Endothelial cell of umbilical vein (primary cell): ENCODE measurements around the gene CPTP. TPM values are rescaled to one million over a fixed set of nuclear protein-coding genes. Genes with fewer than 3 reads are reported as not detected.

Experiments
- BruUV-seq: library from RNA; stranded (reverse); fragments of 400-500 nt; replicated peaks from 2 replicates; lab custom pipeline; 2021; lab: Mats Ljungman, UMichigan
- CTCF ChIA-PET: fragments of 300-600, 350-600 bp; sonication (Branson Sonifier 250); formaldehyde crosslinking; loops from one replicate; lab custom pipeline; 2021; ENCODE audit warnings: antibody characterized with exemption, inconsistent platforms; lab: Charles Lee
- POLR2A ChIA-PET: fragments of 300-600, 350-600 bp; sonication (Branson Sonifier 250); formaldehyde crosslinking; loops from one replicate; lab custom pipeline; 2021; ENCODE audit warnings: antibody characterized with exemption, inconsistent platforms; lab: Charles Lee
- DNase-seq: peaks from one replicate; pipeline ENCODE4 v3.0.0-alpha.2; 2011; ENCODE audit warnings: low read depth, low spot score
- FAIRE-seq: peaks from 2 replicates; lab custom pipeline; 2011; peaks lifted over from hg19 to GRCh38; lab: Jason Lieb, UNC
- H2AFZ ChIP-seq: 2 replicates; pipeline ENCODE4 v1.6.0; 2012; ENCODE audit warnings: low read depth, low read length, control low read depth, inconsistent platforms
- H3K27ac ChIP-seq: 2 replicates; pipeline ENCODE4 v1.5.1; 2011; ENCODE audit warnings: low read depth, mild to moderate bottlenecking, control low read depth, low read length, moderate library complexity; ENCODE audit not compliant: insufficient read depth
- H3K27me3 ChIP-seq, 2 experiments: 2 replicates each; pipeline versions ENCODE4 v1.6.0 to v1.6.1; 2011; ENCODE audit warnings: low read length in 2 of 2, mixed read lengths in 1 of 2; ENCODE audit not compliant: control insufficient read depth in 2 of 2, insufficient read depth in 2 of 2
- H3K36me3 ChIP-seq, 2 experiments: 2 replicates in 1 of 2; 3 replicates in 1 of 2; pipeline ENCODE4 v1.5.1; 2011; ENCODE audit warnings: low read length in 2 of 2, mild to moderate bottlenecking in 1 of 2, moderate library complexity in 1 of 2; ENCODE audit not compliant: control insufficient read depth in 2 of 2, insufficient read depth in 2 of 2; ENCODE audit errors: extremely low read depth in 1 of 2
- H3K4me1 ChIP-seq: 3 replicates; pipeline ENCODE4 v1.5.1; 2011; ENCODE audit warnings: mild to moderate bottlenecking, low read length; ENCODE audit not compliant: control insufficient read depth, insufficient read depth; ENCODE audit errors: extremely low read depth
- H3K4me2 ChIP-seq: 2 replicates; pipeline ENCODE4 v1.6.1; 2011; ENCODE audit warnings: low read length, control low read depth, mixed read lengths; ENCODE audit not compliant: insufficient read depth
- H3K4me3 ChIP-seq, 3 experiments: fragments of 200-600 bp in 1 of 3; sonication (generic), shearing (Covaris generic) in 1 of 3; replicated peaks in 1 of 3; 2 replicates each; pipeline ENCODE4 v1.5.1; 2011 to 2016; ENCODE audit warnings: control low read depth in 3 of 3, low read length in 3 of 3, mild to moderate bottlenecking in 2 of 3, inconsistent platforms in 1 of 3, low read depth in 1 of 3, moderate library complexity in 1 of 3; ENCODE audit not compliant: insufficient read depth in 1 of 3
- H3K79me2 ChIP-seq: 2 replicates; pipeline ENCODE4 v1.6.0; 2012; ENCODE audit warnings: low read length, inconsistent platforms; ENCODE audit not compliant: control insufficient read depth, insufficient read depth
- H3K9ac ChIP-seq: replicated peaks from 2 replicates; pipeline ENCODE3; 2011; ENCODE audit warnings: low read length, control low read depth; ENCODE audit not compliant: insufficient read depth; ENCODE audit errors: extremely low read depth
- H3K9me1 ChIP-seq: replicated peaks from 3 replicates; pipeline ENCODE4 v1.6.0; 2011; ENCODE audit warnings: mild to moderate bottlenecking, low read length; ENCODE audit not compliant: control insufficient read depth, insufficient read depth; ENCODE audit errors: extremely low read depth
- H3K9me3 ChIP-seq: replicated peaks from 2 replicates; pipeline ENCODE4 v1.5.1; 2012; ENCODE audit warnings: low read length, inconsistent platforms; ENCODE audit not compliant: control insufficient read depth, insufficient read depth
- H4K20me1 ChIP-seq: replicated peaks from 2 replicates; pipeline ENCODE3; 2011; ENCODE audit warnings: mild to moderate bottlenecking, low read length; ENCODE audit not compliant: control insufficient read depth, insufficient read depth; ENCODE audit errors: extremely low read depth
- EZH2 ChIP-seq: IDR thresholded peaks from 2 replicates; pipeline ENCODE4 v1.6.1; 2012; ENCODE audit warnings: borderline replicate concordance, low read depth, mild to moderate bottlenecking, moderate library complexity, low read length, inconsistent platforms; ENCODE audit not compliant: severe bottlenecking
- FOS ChIP-seq: IDR thresholded peaks from 2 replicates; pipeline ENCODE4 v1.6.1; 2011; ENCODE audit warnings: mild to moderate bottlenecking, low read length, moderate library complexity, borderline replicate concordance; ENCODE audit not compliant: insufficient read depth
- GATA2 ChIP-seq: IDR thresholded peaks from 2 replicates; pipeline ENCODE4 v1.7.0; 2011; ENCODE audit warnings: low read depth, mild to moderate bottlenecking, moderate library complexity, mixed read lengths, low read length; ENCODE audit not compliant: insufficient read length, insufficient read depth
- JUN ChIP-seq: IDR thresholded peaks from 2 replicates; pipeline ENCODE4 v1.6.1; 2011; ENCODE audit warnings: borderline replicate concordance, low read depth; ENCODE audit not compliant: insufficient read length, insufficient read depth
- MYC ChIP-seq: IDR thresholded peaks from one replicate; pipeline ENCODE4 v1.6.1; 2011; ENCODE audit warnings: mild to moderate bottlenecking, low read depth, low read length
- POLR2A ChIP-seq: IDR thresholded peaks from 2 replicates; pipeline ENCODE4 v1.6.1; 2012; ENCODE audit warnings: low read depth, mild to moderate bottlenecking, control low read depth, low read length
- POLR2AphosphoS5 ChIP-seq: IDR thresholded peaks from 2 replicates; pipeline ENCODE4 v1.6.1; 2012; ENCODE audit warnings: low read depth, mild to moderate bottlenecking, control low read depth, low read length, moderate library complexity; ENCODE audit not compliant: insufficient read depth
- dilution Hi-C: fragments of 300-500 bp; cut with MboI; formaldehyde crosslinking; loops from one replicate; pipeline ENCODE4 v1.15.0; 2019; ENCODE audit warnings: low sequenced_read_pairs; ENCODE audit not compliant: extremely low pct_ligation_motif_present
- intact Hi-C: fragments of 100-400 bp; cut with micrococcal nuclease; formaldehyde crosslinking; loops from one replicate; pipeline ENCODE4 v1.10.0; 2022
- polyA plus RNA-seq, 4 experiments: library from polyadenylated mRNA; depleted of rRNA in 3 of 4; stranded (reverse) in 3 of 4; unstranded in 1 of 4; fragments of >200 nt; gene quantifications; 2 replicates each; pipeline versions ENCODE4 v1.2.1 to v1.2.3, GENCODE V29; 2011 to 2012; ENCODE audit warnings: missing spikeins in 1 of 4
- total RNA-seq: library from RNA; stranded (reverse); gene quantifications from 2 replicates; pipeline ENCODE4 v1.2.3, GENCODE V29; 2021
- TF ChIP-seq, protein P1 (sequence below), 2 donors: IDR thresholded peaks; 1 replicate in 1 of 2; 2 replicates in 1 of 2; pipeline ENCODE4 v1.5.1; 2011; ENCODE audit warnings: low read length in 2 of 2, mild to moderate bottlenecking in 2 of 2, moderate library complexity in 2 of 2, control low read depth in 1 of 2, inconsistent platforms in 1 of 2, low read depth in 1 of 2; ENCODE audit not compliant: insufficient read depth in 1 of 2; ENCODE audit errors: extremely low read depth in 1 of 2
- TF ChIP-seq, protein P2 (sequence below): IDR thresholded peaks from 2 replicates; pipeline ENCODE4 v1.6.1; 2011; ENCODE audit not compliant: insufficient read depth, insufficient read length

CPTP gene
- total and polyA plus RNA-seq, 2 donors (not counting 3 experiments of a cell fraction or from before 2014, with no cell fraction given): 20.9 to 29.5 TPM

DNA sequence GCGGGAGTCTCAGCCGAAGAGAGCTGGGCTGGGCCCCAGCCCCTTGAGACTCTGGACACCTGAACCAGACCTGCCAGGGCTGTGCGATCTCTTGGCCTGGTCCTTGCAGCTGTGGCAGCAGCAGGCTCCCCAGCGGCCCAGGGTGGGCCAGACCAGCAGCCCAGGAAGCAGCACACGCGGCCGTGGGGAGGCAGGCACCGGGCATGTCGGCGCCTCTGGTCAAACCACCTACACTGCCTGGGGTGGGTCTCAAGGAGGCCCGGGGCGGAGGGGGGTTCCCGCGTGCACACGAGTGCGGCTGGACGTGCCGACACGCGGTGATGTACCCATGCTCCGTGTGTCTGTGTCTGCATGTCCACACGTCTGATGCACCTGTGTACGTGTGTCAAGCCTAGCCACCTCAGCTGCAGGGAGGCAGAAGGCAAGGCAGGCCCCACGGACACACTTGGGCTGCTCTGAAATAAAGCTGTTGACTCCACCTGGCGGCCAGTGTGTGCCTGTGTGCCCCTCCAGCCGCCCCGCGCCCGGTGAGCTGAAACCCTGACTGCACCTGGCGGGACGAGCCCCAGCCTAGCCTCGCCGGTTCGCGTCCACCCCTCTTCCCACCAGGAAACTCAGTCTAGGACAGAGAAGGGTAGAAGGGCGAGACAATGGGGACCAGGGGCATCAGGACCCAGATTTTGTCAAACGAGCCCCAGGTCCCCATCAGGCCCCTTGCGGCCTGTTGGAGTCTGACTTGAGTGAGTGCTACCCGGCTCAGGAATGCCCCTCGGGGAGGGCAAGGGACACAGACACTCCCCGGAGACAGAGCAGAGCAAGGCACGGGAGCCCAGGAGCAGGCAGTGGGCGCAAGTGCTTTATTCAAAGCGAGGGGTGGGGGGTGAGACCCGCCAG, 32.8 kb upstream of the CPTP start:
- CTCF ChIA-PET: interaction anchor here (0.6 to 5.5 kb wide), 38 partner anchors 10 to 325 kb away, joined by 3 to 286 read pairs (median 4); partner anchors contain the start of genes B3GALT6, C1orf159, ISG15 and PERM1
- Histone ChIP-seq H3K9ac (no peak overlapping the region), H3K36me3 (no peaks in the 10 kb centered on the region), H3K9me3 (no peaks in the 10 kb centered on the region), H3K27ac (no peak overlapping the region), H4K20me1 (no peaks in the 10 kb centered on the region), H3K79me2 (no peaks in the 10 kb centered on the region), H3K27me3 (no peaks in the 10 kb centered on the region), H2AFZ (no peak overlapping the region), H3K4me1 (no peaks in the 10 kb centered on the region), H3K9me1 (no peaks in the 10 kb centered on the region), H3K4me3 (no peak overlapping the region), H3K4me2 (no peak overlapping the region)
- DNase-seq: peak; percentile 50
- intact Hi-C loops: no loop called here
- peak; percentile 33 for FAIRE-seq
- POLR2A ChIA-PET: interaction anchor here (1.0 kb wide), 1 partner anchor 169 kb away, joined by 4 read pairs; no protein-coding TSS in a partner anchor
- BruUV-seq: no TSS peak
- dilution Hi-C loops: no loop called here
- TF ChIP-seq MYC: no peak
- TF ChIP-seq, protein P1, sequence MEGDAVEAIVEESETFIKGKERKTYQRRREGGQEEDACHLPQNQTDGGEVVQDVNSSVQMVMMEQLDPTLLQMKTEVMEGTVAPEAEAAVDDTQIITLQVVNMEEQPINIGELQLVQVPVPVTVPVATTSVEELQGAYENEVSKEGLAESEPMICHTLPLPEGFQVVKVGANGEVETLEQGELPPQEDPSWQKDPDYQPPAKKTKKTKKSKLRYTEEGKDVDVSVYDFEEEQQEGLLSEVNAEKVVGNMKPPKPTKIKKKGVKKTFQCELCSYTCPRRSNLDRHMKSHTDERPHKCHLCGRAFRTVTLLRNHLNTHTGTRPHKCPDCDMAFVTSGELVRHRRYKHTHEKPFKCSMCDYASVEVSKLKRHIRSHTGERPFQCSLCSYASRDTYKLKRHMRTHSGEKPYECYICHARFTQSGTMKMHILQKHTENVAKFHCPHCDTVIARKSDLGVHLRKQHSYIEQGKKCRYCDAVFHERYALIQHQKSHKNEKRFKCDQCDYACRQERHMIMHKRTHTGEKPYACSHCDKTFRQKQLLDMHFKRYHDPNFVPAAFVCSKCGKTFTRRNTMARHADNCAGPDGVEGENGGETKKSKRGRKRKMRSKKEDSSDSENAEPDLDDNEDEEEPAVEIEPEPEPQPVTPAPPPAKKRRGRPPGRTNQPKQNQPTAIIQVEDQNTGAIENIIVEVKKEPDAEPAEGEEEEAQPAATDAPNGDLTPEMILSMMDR (IDR thresholded peaks at IDR 0.05; ENCODE audit: extremely low read depth in 1 of 2, insufficient read depth in 1 of 2, low read depth in 1 of 2, low read length in 2 of 2): peak; percentile 73 to 83

DNA sequence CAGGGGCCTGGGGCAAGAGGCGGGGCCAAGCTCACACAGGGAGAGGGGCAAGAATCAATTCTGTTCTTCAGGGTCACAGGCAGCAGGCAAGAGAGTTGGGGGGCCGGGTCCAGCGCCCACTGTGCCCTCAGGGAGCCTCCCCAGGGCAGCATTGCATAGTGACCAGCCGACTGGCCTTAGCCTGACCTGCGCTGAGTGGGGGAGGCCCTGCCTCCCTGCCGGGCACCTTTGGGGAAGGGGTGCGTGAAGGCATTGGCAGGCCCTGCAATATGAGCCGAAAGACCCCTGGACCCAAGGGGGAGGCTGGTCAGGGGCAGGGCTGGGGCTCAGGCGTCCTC, 32.2 kb upstream of the CPTP start:
- H3K79me2 ChIP-seq: no peaks in the 10 kb centered on the region
- no peak overlapping the region for H3K9ac ChIP-seq
- DNase-seq (no peak), FAIRE-seq (no peak)
- H3K27ac ChIP-seq: no peak overlapping the region
- no peaks in the 10 kb centered on the region for H3K36me3 ChIP-seq
- no peaks in the 10 kb centered on the region for H3K9me3 ChIP-seq
- H4K20me1 ChIP-seq: no peaks in the 10 kb centered on the region
- H3K9me1 ChIP-seq: no peaks in the 10 kb centered on the region
- no peak overlapping the region for H3K4me3 ChIP-seq
- intact Hi-C loops (no loop called here), dilution Hi-C loops (no loop called here)
- no peak overlapping the region for H3K4me2 ChIP-seq
- H3K4me1 ChIP-seq: no peaks in the 10 kb centered on the region
- POLR2A ChIA-PET: interaction anchor here (1.0 kb wide), 1 partner anchor 170 kb away, joined by 4 read pairs; no protein-coding TSS in a partner anchor
- H2AFZ ChIP-seq: no peak overlapping the region
- BruUV-seq: TSS peak; percentile 38
- no peaks in the 10 kb centered on the region for H3K27me3 ChIP-seq
- CTCF ChIA-PET: interaction anchor here (0.6 to 5.5 kb wide), 31 partner anchors 11 to 326 kb away, joined by 3 to 286 read pairs (median 4); partner anchors contain the start of genes C1orf159, ISG15, PERM1 and RNF223
- TF ChIP-seq JUN: no peak
- no peak for TF ChIP-seq MYC
- no peak for TF ChIP-seq POLR2AphosphoS5
- no peak for TF ChIP-seq EZH2
- TF ChIP-seq, protein P1 (IDR thresholded peaks at IDR 0.05; ENCODE audit: extremely low read depth in 1 of 2, insufficient read depth in 1 of 2, low read depth in 1 of 2, low read length in 2 of 2): no peak
- TF ChIP-seq POLR2A: no peak
- TF ChIP-seq FOS: no peak
- no peak for TF ChIP-seq GATA2
- TF ChIP-seq, protein P2, sequence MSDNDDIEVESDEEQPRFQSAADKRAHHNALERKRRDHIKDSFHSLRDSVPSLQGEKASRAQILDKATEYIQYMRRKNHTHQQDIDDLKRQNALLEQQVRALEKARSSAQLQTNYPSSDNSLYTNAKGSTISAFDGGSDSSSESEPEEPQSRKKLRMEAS: no peak
